GM12865 (cell line): ENCODE results near the gene NHERF2.

ENCODE experiments used
- DNase-seq: peaks from one replicate; pipeline ENCODE4 v3.0.0; 2010; ENCODE audit warnings: low read depth
- H3K4me3 ChIP-seq: 2 replicates; pipeline ENCODE4 v1.5.1; 2011; ENCODE audit warnings: mild to moderate bottlenecking, low read depth, low read length, control low read depth
- TF ChIP-seq, protein P1 (sequence below): IDR thresholded peaks from 2 replicates; pipeline ENCODE4 v1.5.1; 2011; ENCODE audit warnings: low read length, control low read depth, low read depth, inconsistent platforms; ENCODE audit not compliant: insufficient read depth; ENCODE audit errors: missing control alignments

Gene NHERF2

DNA sequence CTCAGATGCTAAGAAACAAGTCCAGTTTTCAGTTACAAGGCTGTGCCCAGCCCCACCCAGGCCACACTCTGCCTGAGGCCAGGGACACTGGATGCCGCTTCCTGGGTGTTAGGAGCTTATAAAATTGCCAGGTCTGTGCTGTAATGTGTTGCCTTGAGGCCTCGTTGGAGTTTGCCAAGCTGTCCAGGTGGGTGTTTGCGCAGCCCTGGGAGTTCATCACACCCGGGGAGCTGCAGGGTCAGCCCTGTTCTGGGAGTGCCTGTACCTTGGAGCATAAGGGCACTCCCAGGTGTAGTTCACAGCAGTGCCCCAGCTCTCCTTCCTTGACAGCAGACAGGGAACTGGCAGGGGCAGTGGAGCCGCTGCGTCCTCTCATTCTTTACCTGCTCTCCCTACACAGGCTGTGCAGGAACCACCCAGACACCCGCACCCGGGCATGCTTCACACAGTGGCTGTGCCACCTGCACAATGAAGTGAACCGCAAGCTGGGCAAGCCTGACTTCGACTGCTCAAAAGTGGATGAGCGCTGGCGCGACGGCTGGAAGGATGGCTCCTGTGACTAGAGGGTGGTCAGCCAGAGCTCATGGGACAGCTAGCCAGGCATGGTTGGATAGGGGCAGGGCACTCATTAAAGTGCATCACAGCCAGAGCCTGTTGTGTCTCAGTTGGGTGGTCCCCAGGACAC lies 41.1 kb upstream of the NHERF2 start:
- no peak for DNase-seq
- H3K4me3 ChIP-seq, result peak overlapping the region; percentile 91
- TF ChIP-seq, protein P1, sequence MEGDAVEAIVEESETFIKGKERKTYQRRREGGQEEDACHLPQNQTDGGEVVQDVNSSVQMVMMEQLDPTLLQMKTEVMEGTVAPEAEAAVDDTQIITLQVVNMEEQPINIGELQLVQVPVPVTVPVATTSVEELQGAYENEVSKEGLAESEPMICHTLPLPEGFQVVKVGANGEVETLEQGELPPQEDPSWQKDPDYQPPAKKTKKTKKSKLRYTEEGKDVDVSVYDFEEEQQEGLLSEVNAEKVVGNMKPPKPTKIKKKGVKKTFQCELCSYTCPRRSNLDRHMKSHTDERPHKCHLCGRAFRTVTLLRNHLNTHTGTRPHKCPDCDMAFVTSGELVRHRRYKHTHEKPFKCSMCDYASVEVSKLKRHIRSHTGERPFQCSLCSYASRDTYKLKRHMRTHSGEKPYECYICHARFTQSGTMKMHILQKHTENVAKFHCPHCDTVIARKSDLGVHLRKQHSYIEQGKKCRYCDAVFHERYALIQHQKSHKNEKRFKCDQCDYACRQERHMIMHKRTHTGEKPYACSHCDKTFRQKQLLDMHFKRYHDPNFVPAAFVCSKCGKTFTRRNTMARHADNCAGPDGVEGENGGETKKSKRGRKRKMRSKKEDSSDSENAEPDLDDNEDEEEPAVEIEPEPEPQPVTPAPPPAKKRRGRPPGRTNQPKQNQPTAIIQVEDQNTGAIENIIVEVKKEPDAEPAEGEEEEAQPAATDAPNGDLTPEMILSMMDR, result no peak

GRCh38 chr16:1987198-1987597 lies 39.5 kb upstream of the NHERF2 start:
- no peak overlapping the region for H3K4me3 ChIP-seq
- TF ChIP-seq, protein P1, result no peak
- DNase-seq, result no peak

GRCh38 chr16:1989209-1990100 lies 37.2 kb upstream of the NHERF2 start, which contains the start of gene SYNGR3:
Gene SYNGR3 (plus strand): TSS chr16:1989970. CDS start chr16:1990103, 133 bp downstream.
- no peak for DNase-seq
- TF ChIP-seq, protein P1, result no peak
- H3K4me3 ChIP-seq, result peak within 1 kb of the TSS; percentile 76

DNA sequence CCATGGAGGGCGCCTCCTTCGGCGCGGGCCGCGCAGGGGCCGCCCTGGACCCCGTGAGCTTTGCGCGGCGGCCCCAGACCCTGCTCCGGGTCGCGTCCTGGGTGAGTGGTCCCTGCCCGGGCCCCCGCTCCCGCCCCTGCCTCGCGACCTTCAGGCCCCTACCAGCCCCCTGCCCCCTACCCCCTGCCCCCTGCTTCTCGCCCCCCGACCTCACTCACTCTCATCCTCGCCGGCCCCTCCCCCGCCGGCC lies 36.7 kb upstream of the NHERF2 start:
- TF ChIP-seq, protein P1, result no peak
- peak overlapping the region; percentile 76; the same call in 1 of the 2 replicates for H3K4me3 ChIP-seq

GRCh38 chr16:1990351-1991134 lies 36.2 kb upstream of the NHERF2 start:
- DNase-seq, result peak; percentile 54
- TF ChIP-seq, protein P1, result no peak
- peak overlapping the region; percentile 76 for H3K4me3 ChIP-seq

More for the DNA sequence above, 36.7 kb upstream of the NHERF2 start:
- DNase-seq, result no peak

GRCh38 chr16:1991135-1991551 lies 35.6 kb upstream of the NHERF2 start:
- DNase-seq, result peak; percentile 91
- peak overlapping the region; percentile 76 for H3K4me3 ChIP-seq
- TF ChIP-seq, protein P1, result no peak
